H1 (cell line): ENCODE measurements around the gene TMEM185B. TPM values are rescaled to one million over a fixed set of nuclear protein-coding genes. Genes with fewer than 3 reads are reported as not detected.

Experiments
- CTCF ChIA-PET: fragments of 300-600 bp; sonication (Branson Sonifier 250); formaldehyde crosslinking; loops from one replicate; lab custom pipeline; 2021; ENCODE audit not compliant: partially characterized antibody; lab: Charles Lee
- POLR2A ChIA-PET: fragments of 300-600 bp; sonication (Branson Sonifier 250); formaldehyde crosslinking; loops from one replicate; lab custom pipeline; 2021; ENCODE audit warnings: inconsistent platforms; ENCODE audit not compliant: partially characterized antibody; lab: Charles Lee
- DNase-seq, 2 experiments: peaks; one replicate each; pipeline versions ENCODE4 v3.0.0 to v3.0.0-alpha.2; 2010 to 2022; ENCODE audit warnings: low spot score in 2 of 2, low read depth in 1 of 2, mixed read lengths in 1 of 2
- FAIRE-seq: peaks from 2 replicates; lab custom pipeline; 2011; peaks lifted over from hg19 to GRCh38; lab: Jason Lieb, UNC
- H2AFZ ChIP-seq: 2 replicates; pipeline ENCODE4 v1.8.1; 2012; ENCODE audit warnings: low read length, inconsistent platforms
- H2AK5ac ChIP-seq: 2 replicates; pipeline ENCODE4 v1.6.1; 2013; ENCODE audit warnings: low read depth, low read length
- H2BK120ac ChIP-seq: replicated peaks from 2 replicates; pipeline ENCODE3; 2013; ENCODE audit warnings: low read depth, low read length, inconsistent platforms
- H2BK12ac ChIP-seq: 2 replicates; pipeline ENCODE4 v1.6.1; 2013; ENCODE audit warnings: low read depth, low read length
- H2BK15ac ChIP-seq: 2 replicates; pipeline ENCODE4 v1.6.1; 2013; ENCODE audit warnings: low read length
- H2BK20ac ChIP-seq: 2 replicates; pipeline ENCODE4 v1.6.1; 2013; ENCODE audit warnings: low read length
- H2BK5ac ChIP-seq: 2 replicates; pipeline ENCODE4 v1.6.1; 2013; ENCODE audit warnings: low read depth, low read length
- H3K14ac ChIP-seq: 2 replicates; pipeline ENCODE4 v1.6.1; 2013; ENCODE audit warnings: inconsistent platforms; ENCODE audit not compliant: insufficient read length
- H3K18ac ChIP-seq: 2 replicates; pipeline ENCODE4 v1.6.1; 2013; ENCODE audit warnings: low read length; ENCODE audit errors: extremely low read depth
- H3K23ac ChIP-seq: 2 replicates; pipeline ENCODE4 v1.6.1; 2013; ENCODE audit warnings: inconsistent platforms; ENCODE audit not compliant: insufficient read length
- H3K23me2 ChIP-seq: 2 replicates; pipeline ENCODE4 v1.6.1; 2013; ENCODE audit warnings: low read depth, low read length
- H3K27ac ChIP-seq: 2 replicates; pipeline ENCODE4 v1.6.1; 2011; ENCODE audit warnings: low read depth, low read length, inconsistent platforms
- H3K27me3 ChIP-seq, 4 experiments: replicated peaks in 1 of 4; 1 replicate in 1 of 4; 2 replicates in 3 of 4; pipeline versions ENCODE4 v1.6.1 to v1.8.1; 2011 to 2013; ENCODE audit warnings: low read length in 3 of 4, mild to moderate bottlenecking in 3 of 4, inconsistent platforms in 2 of 4, mixed read lengths in 2 of 4, moderate library complexity in 1 of 4; ENCODE audit not compliant: control insufficient read depth in 3 of 4, insufficient read depth in 3 of 4; ENCODE audit errors: extremely low read depth in 1 of 4
- H3K36me3 ChIP-seq, 4 experiments: 2 replicates each; pipeline versions ENCODE4 v1.6.1 to v1.8.1; 2011 to 2013; ENCODE audit warnings: mild to moderate bottlenecking in 4 of 4, low read length in 3 of 4, moderate library complexity in 2 of 4, control low read depth in 1 of 4, inconsistent platforms in 1 of 4; ENCODE audit not compliant: insufficient read depth in 4 of 4, control insufficient read depth in 2 of 4
- H3K4ac ChIP-seq: replicated peaks from 2 replicates; pipeline ENCODE3; 2013; ENCODE audit warnings: low read length, low read depth, mixed read lengths, inconsistent platforms; ENCODE audit not compliant: insufficient read length
- H3K4me1 ChIP-seq, 4 experiments: replicated peaks in 1 of 4; 1 replicate in 1 of 4; 2 replicates in 3 of 4; pipeline versions ENCODE4 v1.6.1 to v1.8.1; 2011 to 2013; ENCODE audit warnings: low read length in 3 of 4, inconsistent platforms in 2 of 4, mixed read lengths in 1 of 4; ENCODE audit not compliant: insufficient read depth in 4 of 4, control insufficient read depth in 3 of 4
- H3K4me2 ChIP-seq, 2 experiments: 2 replicates each; pipeline versions ENCODE4 v1.6.1 to v1.8.1; 2011 to 2013; ENCODE audit warnings: low read depth in 2 of 2, low read length in 2 of 2, control low read depth in 1 of 2, inconsistent platforms in 1 of 2, mild to moderate bottlenecking in 1 of 2; ENCODE audit not compliant: insufficient read depth in 1 of 2
- H3K4me3 ChIP-seq, 4 experiments: fragments of 200-600, 300-600 bp in 1 of 4; sonication (generic), shearing (Covaris generic), sonication (Bioruptor Twin) in 1 of 4; 2 replicates each; pipeline versions ENCODE4 v1.5.1 to v1.8.1; 2011 to 2016; ENCODE audit warnings: low read length in 4 of 4, low read depth in 3 of 4, control low read depth in 2 of 4, inconsistent platforms in 2 of 4, mild to moderate bottlenecking in 2 of 4, mixed read lengths in 1 of 4, moderate library complexity in 1 of 4; ENCODE audit not compliant: insufficient read depth in 2 of 4; ENCODE audit errors: extremely low read depth in 1 of 4
- H3K56ac ChIP-seq: replicated peaks from 2 replicates; pipeline ENCODE3; 2013; ENCODE audit warnings: low read depth, mild to moderate bottlenecking, mixed read lengths, low read length, inconsistent platforms; ENCODE audit not compliant: insufficient read length
- H3K79me1 ChIP-seq: 2 replicates; pipeline ENCODE4 v1.6.1; 2013; ENCODE audit warnings: low read depth, low read length, control low read depth
- H3K79me2 ChIP-seq, 2 experiments: 2 replicates each; pipeline versions ENCODE4 v1.6.1 to v1.8.1; 2012 to 2013; ENCODE audit warnings: low read length in 2 of 2, mild to moderate bottlenecking in 2 of 2, inconsistent platforms in 1 of 2; ENCODE audit not compliant: insufficient read depth in 2 of 2, control insufficient read depth in 1 of 2
- H3K9ac ChIP-seq, 4 experiments: replicated peaks in 1 of 4; 1 replicate in 1 of 4; 2 replicates in 3 of 4; pipeline versions ENCODE4 v1.6.1 to v1.8.1; 2011 to 2013; ENCODE audit warnings: low read depth in 3 of 4, low read length in 3 of 4, control low read depth in 2 of 4, mild to moderate bottlenecking in 2 of 4, moderate library complexity in 2 of 4, inconsistent platforms in 1 of 4; ENCODE audit errors: extremely low read depth in 1 of 4
- H3K9me3 ChIP-seq, 2 experiments: 2 replicates each; pipeline versions ENCODE4 v1.6.1 to v1.8.1; 2012 to 2013; ENCODE audit warnings: mild to moderate bottlenecking in 2 of 2, moderate library complexity in 2 of 2, control low read depth in 1 of 2, inconsistent platforms in 1 of 2, low read depth in 1 of 2, low read length in 1 of 2, mixed read lengths in 1 of 2; ENCODE audit not compliant: insufficient read depth in 2 of 2
- H4K20me1 ChIP-seq, 2 experiments: replicated peaks in 1 of 2; 2 replicates each; pipeline versions ENCODE3 to v1.8.1; 2011 to 2013; ENCODE audit warnings: inconsistent platforms in 2 of 2, low read length in 2 of 2, mild to moderate bottlenecking in 1 of 2; ENCODE audit not compliant: insufficient read depth in 2 of 2, control insufficient read depth in 1 of 2
- H4K5ac ChIP-seq: 2 replicates; pipeline ENCODE4 v1.6.1; 2013; ENCODE audit warnings: low read length, low read depth, mixed read lengths, inconsistent platforms; ENCODE audit not compliant: insufficient read length
- H4K8ac ChIP-seq: 2 replicates; pipeline ENCODE4 v1.8.0; 2013; ENCODE audit warnings: mild to moderate bottlenecking, moderate library complexity, low read length, inconsistent platforms; ENCODE audit not compliant: insufficient read depth; ENCODE audit errors: extremely low read depth
- H4K91ac ChIP-seq: replicated peaks from 2 replicates; pipeline ENCODE3; 2013; ENCODE audit warnings: low read length, mixed read lengths, inconsistent platforms; ENCODE audit not compliant: insufficient read length
- BCL11A ChIP-seq, 2 experiments: IDR thresholded peaks; one replicate each; pipeline ENCODE4 v1.6.1; 2011; ENCODE audit warnings: low read depth in 2 of 2, low read length in 2 of 2, mild to moderate bottlenecking in 2 of 2
- BRCA1 ChIP-seq: IDR thresholded peaks from 2 replicates; pipeline ENCODE4 v1.6.1; 2012; ENCODE audit warnings: low read depth, low read length, improper control_type of control experiment
- CBX5 ChIP-seq: fragments of 300-800, 300-1000 bp; sonication (generic); IDR thresholded peaks from 2 replicates; pipeline ENCODE4 v1.7.1; 2016; ENCODE audit warnings: antibody characterized with exemption, low read length, low read depth
- CHD2 ChIP-seq: IDR thresholded peaks from 2 replicates; pipeline ENCODE4 v1.6.1; 2012; ENCODE audit warnings: low read length, improper control_type of control experiment
- HDAC2 ChIP-seq, 2 experiments: fragments of 300-600 bp in 1 of 2; sonication (generic) in 1 of 2; IDR thresholded peaks; 2 replicates each; pipeline ENCODE4 v1.6.1; 2011 to 2012; ENCODE audit warnings: low read depth in 2 of 2, low read length in 2 of 2, mild to moderate bottlenecking in 2 of 2, moderate library complexity in 2 of 2, borderline replicate concordance in 1 of 2, inconsistent platforms in 1 of 2
- HDAC6 ChIP-seq: IDR thresholded peaks from one replicate; pipeline ENCODE4 v1.7.1; 2012; ENCODE audit warnings: low read depth, mild to moderate bottlenecking, inconsistent platforms, low read length, moderate library complexity
- RNF2 ChIP-seq: fragments of 200-900, 300-1000 bp; sonication (generic); IDR thresholded peaks from 2 replicates; pipeline ENCODE4 v1.7.1; 2016; ENCODE audit warnings: borderline replicate concordance, low read depth, mild to moderate bottlenecking, antibody characterized with exemption, low read length; ENCODE audit not compliant: poor library complexity, severe bottlenecking; ENCODE audit errors: missing control alignments
- SIX5 ChIP-seq: IDR thresholded peaks from 2 replicates; pipeline ENCODE4 v1.6.1; 2011; ENCODE audit warnings: mild to moderate bottlenecking, low read depth, low read length
- SP1 ChIP-seq: IDR thresholded peaks from 2 replicates; pipeline ENCODE4 v1.6.1; 2011; ENCODE audit warnings: low read depth, low read length
- TAF1 ChIP-seq: IDR thresholded peaks from 2 replicates; pipeline ENCODE4 v1.6.1; 2011; ENCODE audit warnings: mild to moderate bottlenecking, low read depth, low read length
- TEAD4 ChIP-seq: IDR thresholded peaks from 2 replicates; pipeline ENCODE4 v1.6.1; 2012; ENCODE audit warnings: low read depth, low read length, inconsistent platforms, mixed read lengths
- WGBS, 2 experiments: shearing (Covaris generic) in 1 of 2; methylation state at CpG; one replicate each; pipeline versions ENCODE4 v1.1.6 to v1.1.7; 2013 to 2015; ENCODE audit warnings: low lambda C conversion rate in 2 of 2, mixed read lengths in 2 of 2, inconsistent platforms in 1 of 2, low coverage in 1 of 2, missing lambda C conversion rate in 1 of 2; ENCODE audit not compliant: insufficient replicate concordance in 2 of 2, insufficient coverage in 1 of 2, insufficient read length in 1 of 2; ENCODE audit errors: extremely low coverage in 1 of 2, missing lambda C conversion rate in 1 of 2; 5-methylcytosine and 5-hydroxymethylcytosine counted together
- polyA plus RNA-seq, 7 experiments: library from polyadenylated mRNA; depleted of rRNA in 3 of 7; stranded (reverse) in 5 of 7; unstranded in 2 of 7; fragments of >200 nt in 5 of 7; fragments of 200-250 nt in 2 of 7; gene quantifications; 1 replicate in 5 of 7; 2 replicates in 1 of 7; 4 replicates in 1 of 7; pipeline versions ENCODE4 v1.2.1 to v1.2.3, GENCODE V29; 2011 to 2013; ENCODE audit warnings: missing spikeins in 2 of 7, mixed read lengths in 2 of 7
- total RNA-seq: library from RNA; stranded (reverse); fragmentation: NEBNext Ultra II Directional; extraction: Animal tissue kit (Norgen Biotek cat#: 25700); gene quantifications from 2 replicates; pipeline ENCODE4 v1.2.1, GENCODE V29; 2021
- TF ChIP-seq, protein P1 (sequence below): IDR thresholded peaks from 2 replicates; pipeline ENCODE4 v1.6.1; 2012; ENCODE audit warnings: inconsistent platforms
- TF ChIP-seq, protein P2 (sequence below): IDR thresholded peaks from 2 replicates; pipeline ENCODE4 v1.6.1; 2012; ENCODE audit warnings: inconsistent platforms

Gene TMEM185B
- total and polyA plus RNA-seq, 2 of the 8 experiments (the other 6 are each of a cell fraction or from before 2014, with no cell fraction given): 13.5 to 14.0 TPM

DNA sequence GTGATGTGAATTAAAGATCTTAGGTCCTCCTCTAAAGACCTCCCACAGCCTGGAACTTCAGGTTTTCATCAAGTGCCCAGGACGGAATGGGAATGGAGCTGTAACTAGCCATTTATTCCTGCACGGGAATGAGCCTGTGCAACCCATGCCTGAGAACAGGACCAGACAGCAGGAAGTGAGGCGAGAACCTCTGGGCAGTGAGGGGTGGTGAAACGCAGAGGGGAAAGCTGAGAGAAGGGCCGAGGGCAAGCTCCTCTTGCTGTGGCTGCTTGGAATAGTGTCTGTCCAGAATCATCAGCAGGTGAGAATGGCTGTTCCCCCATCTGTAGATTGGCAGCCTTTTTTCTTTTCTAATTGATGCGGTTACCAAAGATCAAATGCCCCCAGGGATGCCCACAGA lies 24.7 kb upstream of the TMEM185B start:
- H4K91ac ChIP-seq: no peak overlapping the region
- no peak overlapping the region for H2BK5ac ChIP-seq
- H3K4ac ChIP-seq: no peak overlapping the region
- H4K5ac ChIP-seq: no peak overlapping the region
- H3K23me2 ChIP-seq: peaks cover 6% of the 10 kb centered on the region
- H3K23ac ChIP-seq: no peak overlapping the region
- H3K4me3 ChIP-seq: no peak overlapping the region
- no peak overlapping the region for H2AFZ ChIP-seq
- peaks cover 7 to 28% (median 20%) of the 10 kb centered on the region in 4 experiments for H3K27me3 ChIP-seq
- H3K79me1 ChIP-seq: no peaks in the 10 kb centered on the region
- H2AK5ac ChIP-seq: no peak overlapping the region
- no peaks in the 10 kb centered on the region for H3K79me2 ChIP-seq
- H2BK15ac ChIP-seq: no peak overlapping the region
- ChIA-PET CTCF (interaction anchor here (0.9 to 1.7 kb wide), 6 partner anchors 31 to 232 kb away, joined by 3 to 6 read pairs (median 4); no protein-coding TSS in a partner anchor), POLR2A (interaction anchor here (1.3 to 1.4 kb wide), 2 partner anchors 21 to 25 kb away, joined by 3 read pairs; partner anchors contain the start of gene TMEM185B)
- no peak overlapping the region for H4K8ac ChIP-seq
- FAIRE-seq (no peak), DNase-seq (no peak)
- H3K36me3 ChIP-seq: no peaks in the 10 kb centered on the region
- no peak overlapping the region for H2BK120ac ChIP-seq
- H3K9me3 ChIP-seq: no peaks in the 10 kb centered on the region
- H3K27ac ChIP-seq: no peak overlapping the region
- H3K4me1 ChIP-seq: peaks cover 7 to 24% (median 17%) of the 10 kb centered on the region in 4 experiments
- peaks cover 0 to 1% of the 10 kb centered on the region in 2 experiments for H4K20me1 ChIP-seq
- H3K9ac ChIP-seq: no peak overlapping the region; a peak in 1 of 7 replicates
- whole genome bisulfite sequencing, 2 experiments: 90% methylated on average over 6 of the region's 6 CpGs; no CpG with 5 or more reads in 1 of the 2 experiments
- H2BK12ac ChIP-seq: no peak overlapping the region; the same call in 1 of the 2 replicates
- no peak overlapping the region for H3K18ac ChIP-seq
- no peak overlapping the region for H2BK20ac ChIP-seq
- H3K56ac ChIP-seq: no peak overlapping the region
- no peak overlapping the region for H3K14ac ChIP-seq
- H3K4me2 ChIP-seq: no peak overlapping the region
- TF ChIP-seq SP1 (no peak), HDAC2 (IDR thresholded peaks at IDR 0.05; ENCODE audit: borderline replicate concordance in 1 of 2, low read depth in 2 of 2, low read length in 2 of 2) (no peak), BCL11A (IDR thresholded peaks at IDR 0.05; ENCODE audit: low read depth in 2 of 2, low read length in 2 of 2) (no peak), HDAC6 (no peak), TEAD4 (no peak), RNF2 (no peak), CBX5 (no peak), SIX5 (no peak), TAF1 (no peak), CHD2 (no peak), BRCA1 (no peak)
- TF ChIP-seq, protein P1, sequence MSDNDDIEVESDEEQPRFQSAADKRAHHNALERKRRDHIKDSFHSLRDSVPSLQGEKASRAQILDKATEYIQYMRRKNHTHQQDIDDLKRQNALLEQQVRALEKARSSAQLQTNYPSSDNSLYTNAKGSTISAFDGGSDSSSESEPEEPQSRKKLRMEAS: no peak
- TF ChIP-seq, protein P2, sequence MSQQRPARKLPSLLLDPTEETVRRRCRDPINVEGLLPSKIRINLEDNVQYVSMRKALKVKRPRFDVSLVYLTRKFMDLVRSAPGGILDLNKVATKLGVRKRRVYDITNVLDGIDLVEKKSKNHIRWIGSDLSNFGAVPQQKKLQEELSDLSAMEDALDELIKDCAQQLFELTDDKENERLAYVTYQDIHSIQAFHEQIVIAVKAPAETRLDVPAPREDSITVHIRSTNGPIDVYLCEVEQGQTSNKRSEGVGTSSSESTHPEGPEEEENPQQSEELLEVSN: no peak
